ENCODE measurements around the gene PHACTR4. TPM values are rescaled to one million over a fixed set of nuclear protein-coding genes. Genes with fewer than 3 reads are reported as not detected.
"Not testable (repeated sequence)": the region's sequence is repeated elsewhere in the genome, so short reads cannot be mapped to it uniquely, and the experiment has no call there.

The PHACTR4 gene
- total RNA-seq, 4 donors from 2014 or later, result 36.6 to 51.7 (median 44.6) TPM

- H3K36me3 ChIP-seq, result no peaks in the 10 kb centered on the region
- TF ChIP-seq CTCF (IDR thresholded peaks at IDR 0.05) (no peak), POLR2A (IDR thresholded peaks at IDR 0.05) (no peak)
- no peak overlapping the region for H3K4me3 ChIP-seq
- no peak overlapping the region for H3K27ac ChIP-seq
- peaks cover 0 to 16% (median 0%) of the 10 kb centered on the region in 4 donors for H3K4me1 ChIP-seq
- no peaks in the 10 kb centered on the region for H3K27me3 ChIP-seq
- no peaks in the 10 kb centered on the region for H3K9me3 ChIP-seq
- no peak for DNase-seq
Measured at GRCh38 chr1:28439320-28439719, 69.8 kb downstream of the PHACTR4 start.

GRCh38 chr1:28441674-28442073 is 72.1 kb downstream of the PHACTR4 start:
- H3K4me1 ChIP-seq, result peaks cover 0 to 16% (median 0%) of the 10 kb centered on the region in 4 donors
- TF ChIP-seq CTCF (IDR thresholded peaks at IDR 0.05) (no peak), POLR2A (IDR thresholded peaks at IDR 0.05) (no peak)
- no peaks in the 10 kb centered on the region for H3K36me3 ChIP-seq

GRCh38 chr1:28443550-28443949 is 74.0 kb downstream of the PHACTR4 start:
- DNase-seq, result no peak
- Histone ChIP-seq H3K36me3 (peaks cover 0 to 3% (median 0%) of the 10 kb centered on the region in 3 donors), H3K27ac (no peak overlapping the region), H3K9me3 (no peaks in the 10 kb centered on the region), H3K4me3 (no peak overlapping the region), H3K27me3 (no peaks in the 10 kb centered on the region), H3K4me1 (no peaks in the 10 kb centered on the region)
- no peak for TF ChIP-seq POLR2A (IDR thresholded peaks at IDR 0.05)
- TF ChIP-seq CTCF (IDR thresholded peaks at IDR 0.05), result no peak

More at GRCh38 chr1:28441674-28442073, 72.1 kb downstream of the PHACTR4 start:
- Histone ChIP-seq H3K4me3 (no peak overlapping the region), H3K27me3 (no peaks in the 10 kb centered on the region), H3K27ac (no peak overlapping the region), H3K9me3 (no peaks in the 10 kb centered on the region)
- no peak for DNase-seq

- peaks cover 0 to 3% (median 0%) of the 10 kb centered on the region in 3 donors for H3K36me3 ChIP-seq
- no peak overlapping the region for H3K4me3 ChIP-seq
- H3K27me3 ChIP-seq, result no peaks in the 10 kb centered on the region
- H3K27ac ChIP-seq, result no peak overlapping the region
- H3K4me1 ChIP-seq, result no peaks in the 10 kb centered on the region
- no peak for TF ChIP-seq POLR2A (IDR thresholded peaks at IDR 0.05)
- TF ChIP-seq CTCF (IDR thresholded peaks at IDR 0.05), result no peak
- no peaks in the 10 kb centered on the region for H3K9me3 ChIP-seq
- no peak for DNase-seq
Measured at GRCh38 chr1:28447679-28448078, 78.1 kb downstream of the PHACTR4 start.

- H3K27me3 ChIP-seq, H3K4me1 ChIP-seq, DNase-seq, H3K4me3 ChIP-seq, H3K9me3 ChIP-seq, H3K36me3 ChIP-seq, H3K27ac ChIP-seq: not testable (repeated sequence)
Measured at GRCh38 chr1:28448094-28448611, 78.6 kb downstream of the PHACTR4 start.

- TF ChIP-seq POLR2A (IDR thresholded peaks at IDR 0.05) (no peak), CTCF (IDR thresholded peaks at IDR 0.05) (no peak)
- peaks cover 0 to 3% (median 0%) of the 10 kb centered on the region in 3 donors for H3K36me3 ChIP-seq
- H3K27me3 ChIP-seq, result no peaks in the 10 kb centered on the region
- DNase-seq, result no peak
- H3K9me3 ChIP-seq, result no peaks in the 10 kb centered on the region
- H3K27ac ChIP-seq, result no peak overlapping the region
- no peak overlapping the region for H3K4me3 ChIP-seq
- no peaks in the 10 kb centered on the region for H3K4me1 ChIP-seq
Measured at GRCh38 chr1:28449904-28450303, 80.4 kb downstream of the PHACTR4 start.
